Upper lobe of left lung (tissue), 6 donors: Measurements from ENCODE around the gene MRPS27. TPM values are rescaled to one million over a fixed set of nuclear protein-coding genes. Genes with fewer than 3 reads are reported as not detected.

ENCODE experiments used
- ATAC-seq, 2 donors: fragments of 200-7000 bp; cut with Tn5 transposase; one replicate each; pipeline ENCODE4 v1.9.1; 2022; ENCODE audit warnings: mild to moderate bottlenecking in 2 of 2, moderate library complexity in 2 of 2; ENCODE audit not compliant: low FRiP score in 2 of 2
- DNase-seq, 2 donors: peaks; one replicate each; pipeline ENCODE4 v3.0.0-alpha.2; 2019 to 2020
- H3K27ac ChIP-seq, 4 donors: fragments of 200-600 bp; sonication (generic); one replicate each; pipeline ENCODE4 v1.5.1; 2016 to 2019
- H3K27me3 ChIP-seq, 4 donors: fragments of 200-600 bp; sonication (generic); one replicate each; pipeline ENCODE4 v1.5.1; 2017 to 2019
- H3K36me3 ChIP-seq, 4 donors: fragments of 200-600 bp; sonication (generic); one replicate each; pipeline ENCODE4 v1.5.1; 2016 to 2019
- H3K4me1 ChIP-seq, 4 donors: fragments of 200-600 bp; sonication (generic); one replicate each; pipeline ENCODE4 v1.5.1; 2018 to 2019
- H3K4me3 ChIP-seq, 4 donors: fragments of 200-600 bp; sonication (generic); one replicate each; pipeline ENCODE4 v1.5.1; 2017 to 2019; ENCODE audit warnings: mild to moderate bottlenecking in 2 of 4, moderate library complexity in 1 of 4
- H3K9me3 ChIP-seq, 4 donors: fragments of 200-600 bp; sonication (generic); one replicate each; pipeline ENCODE4 v1.5.1; 2018 to 2019
- CTCF ChIP-seq, 6 experiments: fragments of 450-650 bp in 4 of 6; fragments of 200-600 bp in 2 of 6; sonication (generic) in 2 of 6; IDR thresholded peaks; one replicate each; pipeline ENCODE4 v1.5.1; 2016 to 2019; ENCODE audit warnings: antibody characterized with exemption in 6 of 6
- EP300 ChIP-seq, 4 donors: sonication (generic); formaldehyde crosslinking; IDR thresholded peaks; one replicate each; pipeline ENCODE4 v1.5.1; 2017; ENCODE audit warnings: antibody characterized with exemption in 4 of 4, control low read depth in 2 of 4
- POLR2A ChIP-seq, 4 donors: fragments of 450-650 bp; IDR thresholded peaks; one replicate each; pipeline ENCODE4 v1.5.1; 2016 to 2017; ENCODE audit warnings: antibody characterized with exemption in 4 of 4, mild to moderate bottlenecking in 2 of 4
- POLR2AphosphoS5 ChIP-seq, 2 donors: sonication (generic); formaldehyde crosslinking; IDR thresholded peaks; one replicate each; pipeline ENCODE4 v1.5.1; 2017; ENCODE audit warnings: antibody characterized with exemption in 2 of 2
- WGBS, 2 donors: methylation state at CpG; one replicate each; pipeline ENCODE4 v1.1.5; 2017 to 2018; 5-methylcytosine and 5-hydroxymethylcytosine counted together
- total RNA-seq, 6 donors: library from RNA; depleted of rRNA in 4 of 6; stranded (reverse); fragments of >200 nt in 4 of 6; gene quantifications; one replicate each; pipeline versions ENCODE4 v1.1.0 to v1.2.1, GENCODE V29; 2016 to 2021
- donor health status: DM: no; HTN: no; CAD: no; lungs with moderate emphysema.
- donor health status: DM: no; HTN: yes; CAD: no; lungs with severe emphysema.

The MRPS27 gene
- total RNA-seq, 6 donors from 2014 or later = 15.7 to 36.9 (median 34.4) TPM

- 98 to 99% methylated on average over 3 of the region's 3 CpGs for WGBS, 2 donors
- Histone ChIP-seq H3K27me3 (no peaks in the 10 kb centered on the region), H3K4me1 (peaks cover 0 to 10% (median 3%) of the 10 kb centered on the region in 4 donors), H3K4me3 (no peak overlapping the region), H3K36me3 (no peaks in the 10 kb centered on the region), H3K27ac (no peak overlapping the region), H3K9me3 (no peaks in the 10 kb centered on the region)
- TF ChIP-seq CTCF (IDR thresholded peaks at IDR 0.05) (no peak), EP300 (IDR thresholded peaks at IDR 0.05) (no peak), POLR2A (IDR thresholded peaks at IDR 0.05) (no peak), POLR2AphosphoS5 (IDR thresholded peaks at IDR 0.05) (no peak)
- DNase-seq (no peak), ATAC-seq (no peak)
These were observed 64.8 kb downstream of the MRPS27 start for GRCh38 chr5:72255237-72255636.

GRCh38 chr5:72252574-72253155, 67.4 kb downstream of the MRPS27 start:
- no peaks in the 10 kb centered on the region for H3K9me3 ChIP-seq
- peaks cover 7 to 20% (median 13%) of the 10 kb centered on the region in 4 donors for H3K4me1 ChIP-seq
- no peaks in the 10 kb centered on the region for H3K36me3 ChIP-seq
- ATAC-seq (no peak), DNase-seq (no peak)
- H3K27me3 ChIP-seq = no peaks in the 10 kb centered on the region
- 85% methylated on average over 5 of the region's 5 CpGs for WGBS, 2 donors
- peak overlapping the region in 1 of 4 donors; percentile 5 for H3K27ac ChIP-seq
- no peak overlapping the region for H3K4me3 ChIP-seq
- TF ChIP-seq POLR2AphosphoS5 (IDR thresholded peaks at IDR 0.05) = no peak
- TF ChIP-seq POLR2A (IDR thresholded peaks at IDR 0.05) = no peak
- TF ChIP-seq EP300 (IDR thresholded peaks at IDR 0.05) = no peak
- no peak for TF ChIP-seq CTCF (IDR thresholded peaks at IDR 0.05)

- no peaks in the 10 kb centered on the region for H3K27me3 ChIP-seq
- no peaks in the 10 kb centered on the region for H3K9me3 ChIP-seq
- no peak overlapping the region for H3K27ac ChIP-seq
- no peak for TF ChIP-seq EP300 (IDR thresholded peaks at IDR 0.05)
- no peak for TF ChIP-seq POLR2AphosphoS5 (IDR thresholded peaks at IDR 0.05)
- no peak for TF ChIP-seq POLR2A (IDR thresholded peaks at IDR 0.05)
- TF ChIP-seq CTCF (IDR thresholded peaks at IDR 0.05) = no peak
- ATAC-seq (no peak), DNase-seq (no peak)
- no peaks in the 10 kb centered on the region for H3K36me3 ChIP-seq
- H3K4me3 ChIP-seq = no peak overlapping the region
- H3K4me1 ChIP-seq = peaks cover 10 to 26% (median 18%) of the 10 kb centered on the region in 4 donors
These were observed 68.0 kb downstream of the MRPS27 start for GRCh38 chr5:72252008-72252407.

GRCh38 chr5:72251386-72251785, 68.7 kb downstream of the MRPS27 start:
- Histone ChIP-seq H3K27me3 (no peaks in the 10 kb centered on the region), H3K36me3 (no peaks in the 10 kb centered on the region), H3K9me3 (no peaks in the 10 kb centered on the region), H3K4me3 (no peak overlapping the region), H3K4me1 (peaks cover 17 to 32% (median 24%) of the 10 kb centered on the region in 4 donors), H3K27ac (no peak overlapping the region)
- ATAC-seq (no peak), DNase-seq (no peak)
- 90 to 95% methylated on average over 1 of the region's 1 CpG for WGBS, 2 donors
- TF ChIP-seq POLR2AphosphoS5 (IDR thresholded peaks at IDR 0.05) = no peak

GRCh38 chr5:72248410-72248981, 71.5 kb downstream of the MRPS27 start:
- DNase-seq (peak in 1 of 2 donors; percentile 36), ATAC-seq (peak in 1 of 2 donors; percentile 78)
- no peak overlapping the region for H3K4me3 ChIP-seq
- 73 to 81% methylated on average over 2 of the region's 2 CpGs for whole genome bisulfite sequencing, 2 donors
- no peak for TF ChIP-seq POLR2A (IDR thresholded peaks at IDR 0.05)
- TF ChIP-seq EP300 (IDR thresholded peaks at IDR 0.05) = no peak
- no peak for TF ChIP-seq POLR2AphosphoS5 (IDR thresholded peaks at IDR 0.05)
- no peak for TF ChIP-seq CTCF (IDR thresholded peaks at IDR 0.05)
- no peak overlapping the region for H3K27ac ChIP-seq
- no peaks in the 10 kb centered on the region for H3K9me3 ChIP-seq
- no peaks in the 10 kb centered on the region for H3K27me3 ChIP-seq
- H3K36me3 ChIP-seq = no peaks in the 10 kb centered on the region
- peaks cover 23 to 30% (median 28%) of the 10 kb centered on the region in 4 donors for H3K4me1 ChIP-seq
